ENCODE data around the gene FOXR1.

The FOXR1 gene

GRCh38 chr11:119024430-119025098, 53.0 kb downstream of the FOXR1 start:
- no peak overlapping the region for H3K4me3 ChIP-seq (ENCODE audit: low read length)
- TF ChIP-seq CTCF (conservative IDR thresholded peaks at IDR 0.05; ENCODE audit: low read length): no peak
- no peak for DNase-seq (ENCODE audit: low read depth)

GRCh38 chr11:119025099-119025473, 53.5 kb downstream of the FOXR1 start:
- DNase-seq (ENCODE audit: low read depth): no peak
- no peak for TF ChIP-seq CTCF (conservative IDR thresholded peaks at IDR 0.05; ENCODE audit: low read length)
- H3K4me3 ChIP-seq (ENCODE audit: low read length): no peak overlapping the region

- DNase-seq (ENCODE audit: low read depth): no peak
- no peak for TF ChIP-seq CTCF (conservative IDR thresholded peaks at IDR 0.05; ENCODE audit: low read length)
Observed at GRCh38 chr11:119025541-119025940, 54.0 kb downstream of the FOXR1 start.

GRCh38 chr11:119025978-119026766, 54.6 kb downstream of the FOXR1 start:
- DNase-seq (ENCODE audit: low read depth): no peak
- H3K4me3 ChIP-seq (ENCODE audit: low read length): no peak overlapping the region
- no peak for TF ChIP-seq CTCF (conservative IDR thresholded peaks at IDR 0.05; ENCODE audit: low read length)

More at GRCh38 chr11:119025541-119025940, 54.0 kb downstream of the FOXR1 start:
- no peak overlapping the region for H3K4me3 ChIP-seq (ENCODE audit: low read length)

- no peak for DNase-seq (ENCODE audit: low read depth)
- no peak for TF ChIP-seq CTCF (conservative IDR thresholded peaks at IDR 0.05; ENCODE audit: low read length)
- H3K4me3 ChIP-seq (ENCODE audit: low read length): no peak overlapping the region
Observed at GRCh38 chr11:119026970-119027369, 55.4 kb downstream of the FOXR1 start.

GRCh38 chr11:119027561-119028345, 56.2 kb downstream of the FOXR1 start:
- DNase-seq (ENCODE audit: low read depth): no peak
- no peak overlapping the region for H3K4me3 ChIP-seq (ENCODE audit: low read length)
- TF ChIP-seq CTCF (conservative IDR thresholded peaks at IDR 0.05; ENCODE audit: low read length): no peak
